DND-41 (cell line): ENCODE results near the gene RPS15.

Source experiments
- CTCF ChIP-seq: IDR thresholded peaks from 2 replicates; pipeline ENCODE4 v1.5.1; 2012; ENCODE audit warnings: borderline replicate concordance, low read length, moderate library complexity, mild to moderate bottlenecking; ENCODE audit not compliant: poor library complexity, severe bottlenecking; ENCODE audit errors: extremely low read depth
- EZH2 ChIP-seq: IDR thresholded peaks from 3 replicates; pipeline ENCODE4 v1.6.1; 2012; ENCODE audit warnings: borderline replicate concordance, low read depth, mild to moderate bottlenecking, moderate library complexity, low read length, inconsistent platforms; ENCODE audit not compliant: severe bottlenecking

GRCh38 chr19:1489463-1490310, 51.5 kb downstream of the RPS15 start:
- TF ChIP-seq CTCF (no peak), EZH2 (no peak)
